K562 (cell line): ENCODE results near the gene VILL. TPM values are rescaled to one million over a fixed set of nuclear protein-coding genes. Genes with fewer than 3 reads are reported as not detected.

Experiments
- ATAC-seq: fragments of 200-7000 bp; cut with Tn5 transposase; 3 replicates; pipeline ENCODE4 v1.9.1; 2020; ENCODE audit warnings: moderate library complexity
- BruUV-seq: library from RNA; stranded (reverse); fragments of 400-500 nt; replicated peaks from 2 replicates; lab custom pipeline; 2021; lab: Mats Ljungman, UMichigan
- CTCF ChIA-PET: fragments of 300-600 bp; formaldehyde crosslinking; extraction: SDS; loops from one replicate; lab custom pipeline; 2021; ENCODE audit warnings: low intra/inter-chr PET ratio; lab: Yijun Ruan, JAX
- POLR2A ChIA-PET: fragments of 300-600, 350-650 bp; sonication (Branson Sonifier 250); formaldehyde crosslinking; extraction: SDS; loops from one replicate; lab custom pipeline; 2021; ENCODE audit warnings: antibody characterized with exemption, inconsistent platforms; lab: Yijun Ruan, JAX
- DNase-seq, 4 experiments: peaks; one replicate each; pipeline versions ENCODE4 v3.0.0 to v3.0.0-alpha.2; 2011 to 2018; ENCODE audit warnings: low spot score in 3 of 4, mixed read lengths in 3 of 4; ENCODE audit errors: extremely low read depth in 1 of 4
- FAIRE-seq: peaks from 2 replicates; lab custom pipeline; 2011; peaks lifted over from hg19 to GRCh38; lab: Jason Lieb, UNC
- H2AFZ ChIP-seq: 2 replicates; pipeline ENCODE4 v1.6.0; 2011; ENCODE audit warnings: low read depth, low read length, control low read depth, inconsistent platforms
- H3K27ac ChIP-seq: fragments of 200-600 bp; 3 replicates; pipeline ENCODE4 v1.8.0; 2011; ENCODE audit warnings: low read depth, mild to moderate bottlenecking, control low read depth, inconsistent platforms, low read length, moderate library complexity, mixed read lengths; ENCODE audit errors: extremely low read depth
- H3K27me3 ChIP-seq, 2 experiments: fragments of 300-600 bp in 1 of 2; 2 replicates in 1 of 2; 3 replicates in 1 of 2; pipeline versions ENCODE4 v1.6.0 to v1.8.0; 2011; ENCODE audit warnings: inconsistent platforms in 2 of 2, low read length in 2 of 2, mild to moderate bottlenecking in 1 of 2, mixed read lengths in 1 of 2, moderate library complexity in 1 of 2; ENCODE audit not compliant: control insufficient read depth in 2 of 2, insufficient read depth in 2 of 2
- H3K36me3 ChIP-seq: fragments of 300-600 bp; 3 replicates; pipeline ENCODE4 v1.8.0; 2011; ENCODE audit warnings: mild to moderate bottlenecking, low read length, inconsistent platforms; ENCODE audit not compliant: control insufficient read depth, insufficient read depth
- H3K4me1 ChIP-seq, 2 experiments: fragments of 200-600 bp in 1 of 2; replicated peaks in 1 of 2; 2 replicates in 1 of 2; 3 replicates in 1 of 2; pipeline versions ENCODE4 v1.5.1 to v1.8.0; 2011; ENCODE audit warnings: inconsistent platforms in 2 of 2, low read length in 2 of 2, mild to moderate bottlenecking in 1 of 2, mixed read lengths in 1 of 2, moderate library complexity in 1 of 2; ENCODE audit not compliant: control insufficient read depth in 2 of 2, insufficient read depth in 2 of 2
- H3K4me2 ChIP-seq: 2 replicates; pipeline ENCODE4 v1.6.1; 2011; ENCODE audit warnings: low read length, control low read depth, inconsistent platforms, mixed read lengths; ENCODE audit not compliant: insufficient read depth
- H3K4me3 ChIP-seq: fragments of 200-600 bp; sonication (generic), shearing (Covaris generic); 2 replicates; pipeline ENCODE4 v1.5.1; 2016; ENCODE audit warnings: control low read depth, inconsistent platforms
- H3K79me2 ChIP-seq: fragments of 200-600 bp; 3 replicates; pipeline ENCODE4 v1.8.0; 2011; ENCODE audit warnings: low read length, inconsistent platforms; ENCODE audit not compliant: control insufficient read depth, insufficient read depth
- H3K9ac ChIP-seq, 2 experiments: 2 replicates each; pipeline versions ENCODE4 v1.6.0 to v1.6.1; 2011; ENCODE audit warnings: low read depth in 2 of 2, low read length in 2 of 2, control low read depth in 1 of 2, inconsistent platforms in 1 of 2, mild to moderate bottlenecking in 1 of 2, mixed read lengths in 1 of 2; ENCODE audit not compliant: insufficient read depth in 1 of 2
- H3K9me1 ChIP-seq: one replicate; pipeline ENCODE4 v1.6.0; 2011; ENCODE audit warnings: inconsistent platforms, mild to moderate bottlenecking, low read length, moderate library complexity; ENCODE audit not compliant: control insufficient read depth, insufficient read depth
- H3K9me3 ChIP-seq: replicated peaks from 2 replicates; pipeline ENCODE4 v1.5.1; 2011; ENCODE audit warnings: low read depth, low read length, inconsistent platforms; ENCODE audit not compliant: control insufficient read depth, insufficient read depth
- H4K20me1 ChIP-seq: replicated peaks from 2 replicates; pipeline ENCODE4 v1.6.1; 2011; ENCODE audit warnings: low read length, inconsistent platforms, mixed read lengths; ENCODE audit not compliant: control insufficient read depth, insufficient read depth
- CSDE1 ChIP-seq, 2 experiments: fragments of 450-650 bp; IDR thresholded peaks; 2 replicates each; pipeline ENCODE4 v1.6.1; 2016; ENCODE audit warnings: mild to moderate bottlenecking in 1 of 2
- CXXC5 ChIP-seq: fragments of 250-450 bp; sonication (Bioruptor Pico); IDR thresholded peaks from 2 replicates; pipeline ENCODE4 v1.8.0; 2022; ENCODE audit warnings: inconsistent platforms, mild to moderate bottlenecking, moderate library complexity
- FOXJ3 ChIP-seq: sonication (generic); formaldehyde crosslinking; IDR thresholded peaks from 2 replicates; pipeline ENCODE4 v1.4.0; 2020; ENCODE audit warnings: mild to moderate bottlenecking, missing genetic modification reagents
- FUS ChIP-seq: fragments of 200-400 bp; formaldehyde crosslinking; optimal IDR thresholded peaks from 2 replicates; pipeline ENCODE3; 2017; ENCODE audit warnings: low read depth, low read length
- GATA2 ChIP-seq: sonication (generic); formaldehyde crosslinking; IDR thresholded peaks from 2 replicates; pipeline ENCODE4 v1.4.0; 2020; ENCODE audit warnings: mild to moderate bottlenecking, missing genetic modification reagents
- MTA2 ChIP-seq: fragments of 450-650 bp; IDR thresholded peaks from 2 replicates; pipeline ENCODE4 v1.6.1; 2016; ENCODE audit warnings: low read depth
- POLR2B ChIP-seq: fragments of 450-650 bp; IDR thresholded peaks from 2 replicates; pipeline ENCODE4 v1.6.1; 2018; ENCODE audit warnings: low read depth; ENCODE audit not compliant: partially characterized antibody
- RB1 ChIP-seq: fragments of 450-650 bp; IDR thresholded peaks from 2 replicates; pipeline ENCODE4 v1.6.1; 2017; ENCODE audit warnings: low read depth, mild to moderate bottlenecking
- RFX7 ChIP-seq: fragments of 250-450 bp; sonication (Bioruptor Pico); IDR thresholded peaks from 2 replicates; pipeline ENCODE4 v1.5.1; 2021; ENCODE audit warnings: mild to moderate bottlenecking
- SMAD2 ChIP-seq: fragments of 150-350 bp; IDR thresholded peaks from 2 replicates; pipeline ENCODE4 v1.6.1; 2014; ENCODE audit warnings: low read depth, mild to moderate bottlenecking, low read length
- SRSF9 ChIP-seq: fragments of 200-400 bp; formaldehyde crosslinking; IDR thresholded peaks from 2 replicates; pipeline ENCODE4 v1.6.1; 2017; ENCODE audit warnings: low read depth, low read length, borderline replicate concordance
- STAT5A ChIP-seq: IDR thresholded peaks from 2 replicates; pipeline ENCODE4 v1.6.1; 2012; ENCODE audit warnings: low read length, inconsistent platforms, borderline replicate concordance
- TEAD1 ChIP-seq, 2 experiments: fragments of 450-650 bp in 1 of 2; sonication (generic) in 1 of 2; formaldehyde crosslinking; IDR thresholded peaks; 2 replicates each; pipeline versions ENCODE4 v1.4.0 to v1.8.0; 2020 to 2022; ENCODE audit warnings: mild to moderate bottlenecking in 2 of 2, missing genetic modification reagents in 1 of 2
- ZFP1 ChIP-seq: fragments of 450-650 bp; formaldehyde crosslinking; IDR thresholded peaks from 2 replicates; pipeline ENCODE4 v1.4.0; 2020; ENCODE audit warnings: mild to moderate bottlenecking, mixed read lengths
- ZNF124 ChIP-seq: sonication (generic); formaldehyde crosslinking; IDR thresholded peaks from 2 replicates; pipeline ENCODE4 v1.8.1; 2022; ENCODE audit warnings: missing genetic modification reagents
- WGBS: fragments of 100-300 bp; shearing (Covaris generic); methylation state at CpG from one replicate; pipeline ENCODE4 v1.1.6; 2016; ENCODE audit warnings: low coverage, mixed read lengths; ENCODE audit not compliant: insufficient coverage; ENCODE audit errors: missing lambda C conversion rate; 5-methylcytosine and 5-hydroxymethylcytosine counted together
- in situ Hi-C: fragments of 300-500 bp; cut with MboI; formaldehyde crosslinking; loops from 4 replicates; pipeline ENCODE4 v1.15.0; 2018; ENCODE audit warnings: inconsistent platforms, mixed read lengths
- intact Hi-C: fragments of 100-400 bp; cut with micrococcal nuclease; formaldehyde crosslinking; loops from 2 replicates; pipeline ENCODE4 v1.14.2; 2022
- polyA plus RNA-seq, 8 experiments: library from polyadenylated mRNA; depleted of rRNA in 4 of 8; stranded (reverse) in 5 of 8; unstranded in 3 of 8; fragments of >200 nt; fragmentation: Nextera tagmentation in 2 of 8; fragmentation: Illumina TruSeq in 1 of 8; extraction: Ambion mirVana in 2 of 8; extraction: Trizol in 1 of 8; gene quantifications; 2 replicates each; pipeline versions ENCODE4 v1.2.1 to v1.2.3, GENCODE V29; 2011 to 2014; ENCODE audit warnings: inconsistent platforms in 1 of 8, missing spikeins in 1 of 8
- total RNA-seq, 7 experiments: library from RNA; depleted of rRNA in 6 of 7; stranded (reverse); fragments of >200 nt in 6 of 7; fragmentation: Illumina TruSeq in 2 of 7; extraction: Trizol in 2 of 7; gene quantifications; 2 replicates each; pipeline versions ENCODE4 v1.2.1 to v1.2.3, GENCODE V29; 2011 to 2021; ENCODE audit warnings: low replicate concordance in 1 of 7
- TF ChIP-seq, protein P1 (sequence below): sonication (generic); formaldehyde crosslinking; IDR thresholded peaks from 2 replicates; pipeline ENCODE4 v1.8.0; 2022; ENCODE audit warnings: missing genetic modification reagents, mild to moderate bottlenecking, moderate library complexity, borderline replicate concordance

VILL gene
- total and polyA plus RNA-seq, 9 of the 15 experiments (the other 6 are each of a cell fraction or from before 2014, with no cell fraction given), result 0.11 to 16.0 (median 8.8) TPM

DNA sequence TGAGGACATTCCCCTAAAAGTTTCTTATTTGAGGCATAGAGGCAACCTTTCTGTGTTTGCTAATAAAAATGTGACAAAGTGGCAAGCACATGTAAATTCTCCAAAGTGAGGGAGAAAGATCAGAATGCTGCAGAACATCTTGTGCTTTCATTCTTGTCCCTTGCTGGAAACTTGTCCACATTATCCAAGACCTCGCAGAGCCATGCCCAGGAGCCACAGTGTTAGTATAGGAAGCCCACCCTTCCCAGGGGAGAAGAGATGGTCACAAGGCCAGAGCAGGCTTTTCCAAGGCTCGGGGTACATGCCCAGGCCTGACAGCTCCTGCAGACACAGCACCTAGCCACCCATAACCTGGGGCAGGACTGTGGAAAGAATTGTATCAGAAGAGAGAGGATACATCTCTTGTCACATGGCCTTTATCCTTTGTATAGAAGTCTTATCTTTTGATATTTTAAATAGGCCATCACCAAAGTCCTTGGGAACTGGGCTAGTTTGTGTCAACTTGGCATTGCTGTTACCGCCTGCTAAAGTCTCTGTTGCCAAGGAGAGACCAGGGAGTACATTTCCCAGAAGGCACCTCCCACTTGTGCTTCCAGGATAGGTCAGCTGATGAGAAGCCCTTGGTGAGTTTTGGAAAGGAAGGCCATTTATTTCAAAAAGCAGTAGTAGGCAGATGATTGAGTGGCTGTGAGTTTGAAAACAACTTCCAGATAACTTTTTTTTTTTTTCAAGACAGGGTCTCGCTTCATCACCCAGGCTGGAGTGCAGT lies 59.0 kb downstream of the VILL start:
- Histone ChIP-seq H3K79me2 (no peaks in the 10 kb centered on the region), H3K36me3 (no peaks in the 10 kb centered on the region), H3K9me1 (no peaks in the 10 kb centered on the region), H4K20me1 (no peaks in the 10 kb centered on the region), H3K4me2 (no peak overlapping the region), H3K9ac (no peak overlapping the region), H3K4me3 (no peak overlapping the region), H3K4me1 (peaks cover 0 to 3% of the 10 kb centered on the region in 2 experiments; a peak in 1 of 5 replicates), H2AFZ (no peak overlapping the region), H3K27me3 (peaks cover 50 to 56% of the 10 kb centered on the region in 2 experiments), H3K9me3 (no peaks in the 10 kb centered on the region), H3K27ac (no peak overlapping the region)
- in situ Hi-C loops, result no loop called here
- TF ChIP-seq RB1 (no peak), FOXJ3 (CRISPR knock-in tag) (no peak), FUS (no peak), SMAD2 (no peak), STAT5A (no peak), SRSF9 (no peak), MTA2 (no peak), CSDE1 (IDR thresholded peaks at IDR 0.05) (no peak), GATA2 (no peak), ZFP1 (no peak), ZNF124 (CRISPR knock-in tag) (no peak), TEAD1 (CRISPR knock-in tag; IDR thresholded peaks at IDR 0.05) (no peak), POLR2B (no peak), CXXC5 (CRISPR knock-in tag) (no peak), RFX7 (CRISPR knock-in tag) (no peak)
- TF ChIP-seq, protein P1, sequence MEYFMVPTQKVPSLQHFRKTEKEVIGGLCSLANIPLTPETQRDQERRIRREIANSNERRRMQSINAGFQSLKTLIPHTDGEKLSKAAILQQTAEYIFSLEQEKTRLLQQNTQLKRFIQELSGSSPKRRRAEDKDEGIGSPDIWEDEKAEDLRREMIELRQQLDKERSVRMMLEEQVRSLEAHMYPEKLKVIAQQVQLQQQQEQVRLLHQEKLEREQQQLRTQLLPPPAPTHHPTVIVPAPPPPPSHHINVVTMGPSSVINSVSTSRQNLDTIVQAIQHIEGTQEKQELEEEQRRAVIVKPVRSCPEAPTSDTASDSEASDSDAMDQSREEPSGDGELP (CRISPR knock-in tag), result no peak
- no TSS peak for BruUV-seq
- ChIA-PET CTCF (no interaction called here), POLR2A (no interaction called here)
- FAIRE-seq, result no peak
- no peak for DNase-seq
- 0% methylated on average over 4 of the region's 4 CpGs for whole genome bisulfite sequencing
- intact Hi-C loops, result no loop called here
- no peak for ATAC-seq
